H1 (cell line): ENCODE measurements around the gene ANKRD40. TPM values are rescaled to one million over a fixed set of nuclear protein-coding genes. Genes with fewer than 3 reads are reported as not detected.

Source experiments
- ATF2 ChIP-seq: IDR thresholded peaks from 2 replicates; pipeline ENCODE4 v1.6.1; 2012; ENCODE audit warnings: low read length, inconsistent platforms
- BACH1 ChIP-seq: IDR thresholded peaks from 2 replicates; pipeline ENCODE4 v1.6.1; 2012; ENCODE audit warnings: low read length, improper control_type of control experiment
- BRCA1 ChIP-seq: IDR thresholded peaks from 2 replicates; pipeline ENCODE4 v1.6.1; 2012; ENCODE audit warnings: low read depth, low read length, improper control_type of control experiment
- GABPA ChIP-seq: IDR thresholded peaks from 2 replicates; pipeline ENCODE4 v1.6.1; 2011; ENCODE audit warnings: mild to moderate bottlenecking, low read length, moderate library complexity, borderline replicate concordance; ENCODE audit not compliant: insufficient read depth
- SUZ12 ChIP-seq: fragments of 200-600 bp; sonication (generic); IDR thresholded peaks from 2 replicates; pipeline ENCODE4 v1.6.1; 2012; ENCODE audit warnings: mild to moderate bottlenecking, inconsistent platforms, low read length, moderate library complexity, mixed read lengths
- polyA plus RNA-seq, 7 experiments: library from polyadenylated mRNA; depleted of rRNA in 3 of 7; stranded (reverse) in 5 of 7; unstranded in 2 of 7; fragments of >200 nt in 5 of 7; fragments of 200-250 nt in 2 of 7; gene quantifications; 1 replicate in 5 of 7; 2 replicates in 1 of 7; 4 replicates in 1 of 7; pipeline versions ENCODE4 v1.2.1 to v1.2.3, GENCODE V29; 2011 to 2013; ENCODE audit warnings: missing spikeins in 2 of 7, mixed read lengths in 2 of 7
- total RNA-seq: library from RNA; stranded (reverse); fragmentation: NEBNext Ultra II Directional; extraction: Animal tissue kit (Norgen Biotek cat#: 25700); gene quantifications from 2 replicates; pipeline ENCODE4 v1.2.1, GENCODE V29; 2021
- TF ChIP-seq, protein P1 (sequence below): fragments of 300-600 bp; sonication (generic); IDR thresholded peaks from 2 replicates; pipeline ENCODE4 v1.7.1; 2012; ENCODE audit warnings: low read length, moderate library complexity, mild to moderate bottlenecking, inconsistent platforms; ENCODE audit not compliant: insufficient replicate concordance
- TF ChIP-seq, protein P2 (sequence below): IDR thresholded peaks from 2 replicates; pipeline ENCODE4 v1.6.1; 2012; ENCODE audit warnings: inconsistent platforms

ANKRD40 gene
- total and polyA plus RNA-seq, 2 of the 8 experiments (the other 6 are each of a cell fraction or from before 2014, with no cell fraction given) = 26.1 to 50.1 TPM

DNA sequence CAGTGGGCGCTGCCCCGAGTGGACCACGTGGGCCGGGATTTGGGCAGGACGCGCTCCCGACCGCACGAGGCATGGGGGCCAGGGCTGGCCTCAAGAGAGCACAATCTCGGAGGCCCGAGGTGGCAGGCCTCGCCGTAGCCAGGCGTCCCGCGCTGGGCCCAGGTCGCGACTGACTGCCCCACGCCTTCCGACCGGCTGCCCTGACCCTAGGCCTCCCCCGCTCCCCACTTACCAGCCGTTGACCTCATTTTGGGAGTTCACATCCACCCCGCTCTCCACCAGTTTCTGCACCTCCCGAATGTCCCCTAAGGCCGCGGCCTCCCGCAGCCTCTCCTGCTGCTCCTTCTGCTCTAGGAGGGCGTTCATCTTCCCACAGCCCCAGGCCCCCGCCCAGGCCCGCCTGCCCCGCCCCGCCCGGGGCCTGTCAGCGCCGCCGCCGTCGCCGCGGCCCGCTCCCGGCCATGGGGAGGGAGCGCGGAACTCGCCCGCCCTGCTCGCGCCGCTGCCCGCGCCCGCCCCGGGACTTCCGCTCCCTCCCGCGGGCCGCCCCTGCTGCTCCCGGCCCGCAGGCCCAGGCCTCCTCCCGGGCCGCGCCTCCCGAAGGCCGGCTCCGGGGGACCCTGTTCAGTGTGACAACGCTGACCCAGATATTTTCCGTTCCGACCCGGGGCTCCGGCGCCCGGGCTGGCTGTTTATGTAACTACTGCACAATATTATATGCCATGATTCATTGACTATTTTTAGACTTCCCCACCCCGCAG, at the start of gene ANKRD40 (continued):
- TF ChIP-seq, protein P1, sequence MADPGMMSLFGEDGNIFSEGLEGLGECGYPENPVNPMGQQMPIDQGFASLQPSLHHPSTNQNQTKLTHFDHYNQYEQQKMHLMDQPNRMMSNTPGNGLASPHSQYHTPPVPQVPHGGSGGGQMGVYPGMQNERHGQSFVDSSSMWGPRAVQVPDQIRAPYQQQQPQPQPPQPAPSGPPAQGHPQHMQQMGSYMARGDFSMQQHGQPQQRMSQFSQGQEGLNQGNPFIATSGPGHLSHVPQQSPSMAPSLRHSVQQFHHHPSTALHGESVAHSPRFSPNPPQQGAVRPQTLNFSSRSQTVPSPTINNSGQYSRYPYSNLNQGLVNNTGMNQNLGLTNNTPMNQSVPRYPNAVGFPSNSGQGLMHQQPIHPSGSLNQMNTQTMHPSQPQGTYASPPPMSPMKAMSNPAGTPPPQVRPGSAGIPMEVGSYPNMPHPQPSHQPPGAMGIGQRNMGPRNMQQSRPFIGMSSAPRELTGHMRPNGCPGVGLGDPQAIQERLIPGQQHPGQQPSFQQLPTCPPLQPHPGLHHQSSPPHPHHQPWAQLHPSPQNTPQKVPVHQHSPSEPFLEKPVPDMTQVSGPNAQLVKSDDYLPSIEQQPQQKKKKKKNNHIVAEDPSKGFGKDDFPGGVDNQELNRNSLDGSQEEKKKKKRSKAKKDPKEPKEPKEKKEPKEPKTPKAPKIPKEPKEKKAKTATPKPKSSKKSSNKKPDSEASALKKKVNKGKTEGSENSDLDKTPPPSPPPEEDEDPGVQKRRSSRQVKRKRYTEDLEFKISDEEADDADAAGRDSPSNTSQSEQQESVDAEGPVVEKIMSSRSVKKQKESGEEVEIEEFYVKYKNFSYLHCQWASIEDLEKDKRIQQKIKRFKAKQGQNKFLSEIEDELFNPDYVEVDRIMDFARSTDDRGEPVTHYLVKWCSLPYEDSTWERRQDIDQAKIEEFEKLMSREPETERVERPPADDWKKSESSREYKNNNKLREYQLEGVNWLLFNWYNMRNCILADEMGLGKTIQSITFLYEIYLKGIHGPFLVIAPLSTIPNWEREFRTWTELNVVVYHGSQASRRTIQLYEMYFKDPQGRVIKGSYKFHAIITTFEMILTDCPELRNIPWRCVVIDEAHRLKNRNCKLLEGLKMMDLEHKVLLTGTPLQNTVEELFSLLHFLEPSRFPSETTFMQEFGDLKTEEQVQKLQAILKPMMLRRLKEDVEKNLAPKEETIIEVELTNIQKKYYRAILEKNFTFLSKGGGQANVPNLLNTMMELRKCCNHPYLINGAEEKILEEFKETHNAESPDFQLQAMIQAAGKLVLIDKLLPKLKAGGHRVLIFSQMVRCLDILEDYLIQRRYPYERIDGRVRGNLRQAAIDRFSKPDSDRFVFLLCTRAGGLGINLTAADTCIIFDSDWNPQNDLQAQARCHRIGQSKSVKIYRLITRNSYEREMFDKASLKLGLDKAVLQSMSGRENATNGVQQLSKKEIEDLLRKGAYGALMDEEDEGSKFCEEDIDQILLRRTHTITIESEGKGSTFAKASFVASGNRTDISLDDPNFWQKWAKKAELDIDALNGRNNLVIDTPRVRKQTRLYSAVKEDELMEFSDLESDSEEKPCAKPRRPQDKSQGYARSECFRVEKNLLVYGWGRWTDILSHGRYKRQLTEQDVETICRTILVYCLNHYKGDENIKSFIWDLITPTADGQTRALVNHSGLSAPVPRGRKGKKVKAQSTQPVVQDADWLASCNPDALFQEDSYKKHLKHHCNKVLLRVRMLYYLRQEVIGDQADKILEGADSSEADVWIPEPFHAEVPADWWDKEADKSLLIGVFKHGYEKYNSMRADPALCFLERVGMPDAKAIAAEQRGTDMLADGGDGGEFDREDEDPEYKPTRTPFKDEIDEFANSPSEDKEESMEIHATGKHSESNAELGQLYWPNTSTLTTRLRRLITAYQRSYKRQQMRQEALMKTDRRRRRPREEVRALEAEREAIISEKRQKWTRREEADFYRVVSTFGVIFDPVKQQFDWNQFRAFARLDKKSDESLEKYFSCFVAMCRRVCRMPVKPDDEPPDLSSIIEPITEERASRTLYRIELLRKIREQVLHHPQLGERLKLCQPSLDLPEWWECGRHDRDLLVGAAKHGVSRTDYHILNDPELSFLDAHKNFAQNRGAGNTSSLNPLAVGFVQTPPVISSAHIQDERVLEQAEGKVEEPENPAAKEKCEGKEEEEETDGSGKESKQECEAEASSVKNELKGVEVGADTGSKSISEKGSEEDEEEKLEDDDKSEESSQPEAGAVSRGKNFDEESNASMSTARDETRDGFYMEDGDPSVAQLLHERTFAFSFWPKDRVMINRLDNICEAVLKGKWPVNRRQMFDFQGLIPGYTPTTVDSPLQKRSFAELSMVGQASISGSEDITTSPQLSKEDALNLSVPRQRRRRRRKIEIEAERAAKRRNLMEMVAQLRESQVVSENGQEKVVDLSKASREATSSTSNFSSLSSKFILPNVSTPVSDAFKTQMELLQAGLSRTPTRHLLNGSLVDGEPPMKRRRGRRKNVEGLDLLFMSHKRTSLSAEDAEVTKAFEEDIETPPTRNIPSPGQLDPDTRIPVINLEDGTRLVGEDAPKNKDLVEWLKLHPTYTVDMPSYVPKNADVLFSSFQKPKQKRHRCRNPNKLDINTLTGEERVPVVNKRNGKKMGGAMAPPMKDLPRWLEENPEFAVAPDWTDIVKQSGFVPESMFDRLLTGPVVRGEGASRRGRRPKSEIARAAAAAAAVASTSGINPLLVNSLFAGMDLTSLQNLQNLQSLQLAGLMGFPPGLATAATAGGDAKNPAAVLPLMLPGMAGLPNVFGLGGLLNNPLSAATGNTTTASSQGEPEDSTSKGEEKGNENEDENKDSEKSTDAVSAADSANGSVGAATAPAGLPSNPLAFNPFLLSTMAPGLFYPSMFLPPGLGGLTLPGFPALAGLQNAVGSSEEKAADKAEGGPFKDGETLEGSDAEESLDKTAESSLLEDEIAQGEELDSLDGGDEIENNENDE = no peak
- TF ChIP-seq BRCA1 (no peak), GABPA (peak; percentile 80; the same call in 1 of the 2 replicates), SUZ12 (peak; percentile 38; the same call in 1 of the 2 replicates), BACH1 (peak; percentile 62; the same call in 1 of the 2 replicates), ATF2 (no peak)
- TF ChIP-seq, protein P2, sequence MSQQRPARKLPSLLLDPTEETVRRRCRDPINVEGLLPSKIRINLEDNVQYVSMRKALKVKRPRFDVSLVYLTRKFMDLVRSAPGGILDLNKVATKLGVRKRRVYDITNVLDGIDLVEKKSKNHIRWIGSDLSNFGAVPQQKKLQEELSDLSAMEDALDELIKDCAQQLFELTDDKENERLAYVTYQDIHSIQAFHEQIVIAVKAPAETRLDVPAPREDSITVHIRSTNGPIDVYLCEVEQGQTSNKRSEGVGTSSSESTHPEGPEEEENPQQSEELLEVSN = peak; percentile 51
